Duodenal mucosa (tissue), 2 donors: Measurements from ENCODE around the gene GK2.

ENCODE experiments used
- H3K27ac ChIP-seq: one replicate; pipeline ENCODE4 v1.7.0; 2013; ENCODE audit warnings: low read depth, low read length
- H3K27me3 ChIP-seq, 2 donors: one replicate each; pipeline ENCODE4 v1.7.0; 2013; ENCODE audit warnings: low read length in 2 of 2, control low read depth in 1 of 2; ENCODE audit not compliant: insufficient read depth in 2 of 2, control insufficient read depth in 1 of 2
- H3K36me3 ChIP-seq, 2 donors: one replicate each; pipeline ENCODE4 v1.7.0; 2013; ENCODE audit warnings: low read length in 2 of 2, control low read depth in 1 of 2; ENCODE audit not compliant: insufficient read depth in 2 of 2, control insufficient read depth in 1 of 2
- H3K4me1 ChIP-seq, 2 donors: one replicate each; pipeline ENCODE4 v1.7.0; 2013; ENCODE audit warnings: low read length in 2 of 2, control low read depth in 1 of 2; ENCODE audit not compliant: insufficient read depth in 2 of 2, control insufficient read depth in 1 of 2
- H3K4me3 ChIP-seq, 2 donors: one replicate each; pipeline ENCODE4 v1.7.0; 2013; ENCODE audit warnings: low read length in 2 of 2, low read depth in 1 of 2
- H3K9ac ChIP-seq, 2 donors: one replicate each; pipeline ENCODE4 v1.7.0; 2013; ENCODE audit warnings: low read length in 2 of 2, low read depth in 1 of 2
- H3K9me3 ChIP-seq, 2 donors: one replicate each; pipeline ENCODE4 v1.7.0; 2013; ENCODE audit warnings: low read length in 2 of 2, control low read depth in 1 of 2; ENCODE audit not compliant: control insufficient read depth in 1 of 2

GK2 gene

GRCh38 chr4:79396794-79397193, 11.2 kb downstream of the GK2 start:
- H3K4me1 ChIP-seq = no peaks in the 10 kb centered on the region
- no peaks in the 10 kb centered on the region for H3K27me3 ChIP-seq
- H3K36me3 ChIP-seq = no peaks in the 10 kb centered on the region
- no peak overlapping the region for H3K4me3 ChIP-seq
- H3K9me3 ChIP-seq = no peaks in the 10 kb centered on the region
- H3K27ac ChIP-seq = no peak overlapping the region
- H3K9ac ChIP-seq = no peak overlapping the region

GRCh38 chr4:79395841-79396240, 12.2 kb downstream of the GK2 start:
- H3K4me1 ChIP-seq = no peaks in the 10 kb centered on the region
- no peaks in the 10 kb centered on the region for H3K36me3 ChIP-seq
- no peak overlapping the region for H3K9ac ChIP-seq
- H3K4me3 ChIP-seq = no peak overlapping the region
- H3K27me3 ChIP-seq = no peaks in the 10 kb centered on the region
- H3K27ac ChIP-seq = no peak overlapping the region
- H3K9me3 ChIP-seq = no peaks in the 10 kb centered on the region

- Histone ChIP-seq H3K4me3 (no peak overlapping the region), H3K9ac (no peak overlapping the region), H3K4me1 (no peaks in the 10 kb centered on the region), H3K9me3 (no peaks in the 10 kb centered on the region), H3K27me3 (no peaks in the 10 kb centered on the region), H3K36me3 (no peaks in the 10 kb centered on the region), H3K27ac (no peak overlapping the region)
Observed at GRCh38 chr4:79390890-79391289, 17.1 kb downstream of the GK2 start.

- no peaks in the 10 kb centered on the region for H3K4me1 ChIP-seq
- no peak overlapping the region for H3K9ac ChIP-seq
- H3K36me3 ChIP-seq = no peaks in the 10 kb centered on the region
- no peaks in the 10 kb centered on the region for H3K27me3 ChIP-seq
- H3K27ac ChIP-seq = no peak overlapping the region
- H3K4me3 ChIP-seq = no peak overlapping the region
- no peaks in the 10 kb centered on the region for H3K9me3 ChIP-seq
Observed at GRCh38 chr4:79385641-79386040, 22.4 kb downstream of the GK2 start.

GRCh38 chr4:79381161-79381560, 26.9 kb downstream of the GK2 start:
- H3K36me3 ChIP-seq = no peaks in the 10 kb centered on the region
- H3K4me3 ChIP-seq = no peak overlapping the region
- no peaks in the 10 kb centered on the region for H3K9me3 ChIP-seq
- no peak overlapping the region for H3K27ac ChIP-seq
- no peak overlapping the region for H3K9ac ChIP-seq
- no peaks in the 10 kb centered on the region for H3K4me1 ChIP-seq
- no peaks in the 10 kb centered on the region for H3K27me3 ChIP-seq

GRCh38 chr4:79370026-79370425, 38.0 kb downstream of the GK2 start:
- H3K9ac ChIP-seq = no peak overlapping the region
- H3K36me3 ChIP-seq = no peaks in the 10 kb centered on the region
- H3K4me3 ChIP-seq = no peak overlapping the region
- H3K4me1 ChIP-seq = no peaks in the 10 kb centered on the region
- H3K9me3 ChIP-seq = no peaks in the 10 kb centered on the region
- H3K27me3 ChIP-seq = no peaks in the 10 kb centered on the region
- H3K27ac ChIP-seq = no peak overlapping the region

- Histone ChIP-seq H3K27ac (no peak overlapping the region), H3K27me3 (no peaks in the 10 kb centered on the region), H3K9me3 (no peaks in the 10 kb centered on the region), H3K9ac (no peak overlapping the region), H3K4me1 (no peaks in the 10 kb centered on the region), H3K36me3 (no peaks in the 10 kb centered on the region), H3K4me3 (no peak overlapping the region)
Observed at GRCh38 chr4:79367096-79367495, 40.9 kb downstream of the GK2 start.

- H3K9ac ChIP-seq = no peak overlapping the region
- H3K4me1 ChIP-seq = no peaks in the 10 kb centered on the region
- H3K27me3 ChIP-seq = no peaks in the 10 kb centered on the region
- no peaks in the 10 kb centered on the region for H3K9me3 ChIP-seq
- H3K4me3 ChIP-seq = no peak overlapping the region
- H3K36me3 ChIP-seq = no peaks in the 10 kb centered on the region
- H3K27ac ChIP-seq = no peak overlapping the region
Observed at GRCh38 chr4:79366422-79366821, 41.6 kb downstream of the GK2 start.

GRCh38 chr4:79364061-79364460, 44.0 kb downstream of the GK2 start:
- Histone ChIP-seq H3K9me3 (no peaks in the 10 kb centered on the region), H3K36me3 (no peaks in the 10 kb centered on the region), H3K9ac (no peak overlapping the region), H3K27me3 (no peaks in the 10 kb centered on the region), H3K4me3 (no peak overlapping the region), H3K4me1 (no peaks in the 10 kb centered on the region), H3K27ac (no peak overlapping the region)

GRCh38 chr4:79362626-79363025, 45.4 kb downstream of the GK2 start:
- Histone ChIP-seq H3K27ac (no peak overlapping the region), H3K9ac (no peak overlapping the region), H3K36me3 (no peaks in the 10 kb centered on the region), H3K9me3 (no peaks in the 10 kb centered on the region), H3K4me3 (no peak overlapping the region), H3K4me1 (no peaks in the 10 kb centered on the region), H3K27me3 (no peaks in the 10 kb centered on the region)

GRCh38 chr4:79360006-79360405, 48.0 kb downstream of the GK2 start:
- H3K9ac ChIP-seq = no peak overlapping the region
- no peaks in the 10 kb centered on the region for H3K9me3 ChIP-seq
- no peaks in the 10 kb centered on the region for H3K27me3 ChIP-seq
- no peaks in the 10 kb centered on the region for H3K4me1 ChIP-seq
- no peak overlapping the region for H3K27ac ChIP-seq
- no peak overlapping the region for H3K4me3 ChIP-seq
- no peaks in the 10 kb centered on the region for H3K36me3 ChIP-seq
